ENCODE data around the gene SMARCA2.

SMARCA2 gene

GRCh38 chr9:2170722-2171121 lies 155.6 kb downstream of the SMARCA2 start:
- no peak for DNase-seq (ENCODE audit: low read depth, low spot score)

- no peak for DNase-seq (ENCODE audit: low read depth, low spot score)
Observed at GRCh38 chr9:2173170-2173569, 158.0 kb downstream of the SMARCA2 start.

- no peak for DNase-seq (ENCODE audit: low read depth, low spot score)
Observed at GRCh38 chr9:2173861-2174260, 158.7 kb downstream of the SMARCA2 start.

- DNase-seq (ENCODE audit: low read depth, low spot score) = no peak
Observed at GRCh38 chr9:2174306-2174705, 159.2 kb downstream of the SMARCA2 start.

GRCh38 chr9:2174911-2175310 lies 159.8 kb downstream of the SMARCA2 start:
- no peak for DNase-seq (ENCODE audit: low read depth, low spot score)

GRCh38 chr9:2177121-2177520 lies 162.0 kb downstream of the SMARCA2 start:
- DNase-seq (ENCODE audit: low read depth, low spot score) = no peak

- DNase-seq (ENCODE audit: low read depth, low spot score) = no peak
Observed at GRCh38 chr9:2178034-2178734, 163.0 kb downstream of the SMARCA2 start.

GRCh38 chr9:2179567-2179966 lies 164.4 kb downstream of the SMARCA2 start:
- DNase-seq (ENCODE audit: low read depth, low spot score) = no peak

- no peak for DNase-seq (ENCODE audit: low read depth, low spot score)
Observed at GRCh38 chr9:2180154-2180553, 165.0 kb downstream of the SMARCA2 start.

GRCh38 chr9:2180704-2181103 lies 165.6 kb downstream of the SMARCA2 start:
- DNase-seq (ENCODE audit: low read depth, low spot score) = no peak

- no peak for DNase-seq (ENCODE audit: low read depth, low spot score)
Observed at GRCh38 chr9:2181792-2182191, 166.6 kb downstream of the SMARCA2 start.

- DNase-seq (ENCODE audit: low read depth, low spot score) = no peak
Observed at GRCh38 chr9:2190939-2191608, 175.9 kb downstream of the SMARCA2 start.

GRCh38 chr9:2191609-2191972 lies 176.4 kb downstream of the SMARCA2 start:
- DNase-seq (ENCODE audit: low read depth, low spot score) = no peak

- no peak for DNase-seq (ENCODE audit: low read depth, low spot score)
Observed at GRCh38 chr9:2192356-2192979, 177.3 kb downstream of the SMARCA2 start.

- DNase-seq (ENCODE audit: low read depth, low spot score) = no peak
Observed at GRCh38 chr9:2193552-2193951, 178.4 kb downstream of the SMARCA2 start.

- no peak for DNase-seq (ENCODE audit: low read depth, low spot score)
Observed at GRCh38 chr9:2195211-2195610, 180.1 kb downstream of the SMARCA2 start.

GRCh38 chr9:2196757-2197156 lies 181.6 kb downstream of the SMARCA2 start:
- DNase-seq (ENCODE audit: low read depth, low spot score) = no peak

- no peak for DNase-seq (ENCODE audit: low read depth, low spot score)
Observed at GRCh38 chr9:2198956-2199635, 183.9 kb downstream of the SMARCA2 start.

- no peak for DNase-seq (ENCODE audit: low read depth, low spot score)
Observed at GRCh38 chr9:2199999-2200796, 185.1 kb downstream of the SMARCA2 start.

GRCh38 chr9:2208465-2208864 lies 193.3 kb downstream of the SMARCA2 start:
- no peak for DNase-seq (ENCODE audit: low read depth, low spot score)

- DNase-seq (ENCODE audit: low read depth, low spot score) = no peak
Observed at GRCh38 chr9:2208991-2209390, 193.8 kb downstream of the SMARCA2 start.

GRCh38 chr9:2209400-2209799 lies 194.3 kb downstream of the SMARCA2 start:
- DNase-seq (ENCODE audit: low read depth, low spot score) = no peak
